Hepatocyte (in vitro differentiated cells): Measurements from ENCODE around the gene SPDEF.

Experiments used
- EZH2 ChIP-seq: fragments of 200-600 bp; sonication (generic); IDR thresholded peaks from 2 replicates; pipeline ENCODE4 v1.6.1; 2016; ENCODE audit warnings: antibody characterized with exemption, mild to moderate bottlenecking, borderline replicate concordance
- TF ChIP-seq, protein P1 (sequence below): fragments of 200-600 bp; sonication (generic); IDR thresholded peaks from 2 replicates; pipeline ENCODE4 v1.5.1; 2016; ENCODE audit warnings: antibody characterized with exemption, mild to moderate bottlenecking; ENCODE audit not compliant: poor library complexity

DNA sequence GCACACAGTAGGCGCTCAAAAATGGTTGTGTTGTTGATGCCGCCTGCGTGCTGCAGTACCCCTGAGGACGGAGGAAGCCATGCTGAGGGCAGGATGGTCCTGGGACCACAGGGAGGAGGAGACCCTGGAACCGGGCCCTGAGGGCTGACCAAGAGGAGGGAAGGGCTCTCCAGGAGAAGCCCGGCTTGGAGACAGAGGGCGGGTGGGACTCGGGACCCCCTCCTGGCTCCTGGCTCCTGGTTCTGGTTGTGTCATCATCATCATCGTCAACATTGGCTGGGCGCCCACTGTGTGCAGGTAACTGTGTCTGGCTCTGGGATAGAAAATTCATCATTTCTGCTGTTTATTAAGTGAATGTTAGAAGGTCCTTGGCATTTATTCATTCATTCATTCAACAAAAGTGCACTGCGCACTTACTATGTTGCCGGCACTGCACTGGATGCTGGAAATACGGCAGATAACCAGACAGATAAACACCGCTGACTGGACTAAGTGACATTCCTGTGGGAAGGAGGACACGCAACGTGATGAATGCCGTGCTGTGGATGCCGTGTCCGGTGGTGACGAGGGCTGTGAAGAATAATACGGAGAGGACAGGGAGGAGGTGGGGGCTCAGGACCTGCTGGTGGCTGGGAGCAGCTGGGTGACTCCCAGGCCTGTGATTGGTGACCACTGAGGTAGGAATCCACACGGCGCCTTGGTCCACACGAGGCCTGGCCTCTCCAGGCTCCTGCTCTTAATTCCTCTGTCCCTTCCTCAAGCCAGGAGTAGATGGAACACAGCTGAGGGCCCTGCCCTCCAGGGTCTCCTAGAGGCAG lies 35.3 kb downstream of the SPDEF start:
- TF ChIP-seq, protein P1, sequence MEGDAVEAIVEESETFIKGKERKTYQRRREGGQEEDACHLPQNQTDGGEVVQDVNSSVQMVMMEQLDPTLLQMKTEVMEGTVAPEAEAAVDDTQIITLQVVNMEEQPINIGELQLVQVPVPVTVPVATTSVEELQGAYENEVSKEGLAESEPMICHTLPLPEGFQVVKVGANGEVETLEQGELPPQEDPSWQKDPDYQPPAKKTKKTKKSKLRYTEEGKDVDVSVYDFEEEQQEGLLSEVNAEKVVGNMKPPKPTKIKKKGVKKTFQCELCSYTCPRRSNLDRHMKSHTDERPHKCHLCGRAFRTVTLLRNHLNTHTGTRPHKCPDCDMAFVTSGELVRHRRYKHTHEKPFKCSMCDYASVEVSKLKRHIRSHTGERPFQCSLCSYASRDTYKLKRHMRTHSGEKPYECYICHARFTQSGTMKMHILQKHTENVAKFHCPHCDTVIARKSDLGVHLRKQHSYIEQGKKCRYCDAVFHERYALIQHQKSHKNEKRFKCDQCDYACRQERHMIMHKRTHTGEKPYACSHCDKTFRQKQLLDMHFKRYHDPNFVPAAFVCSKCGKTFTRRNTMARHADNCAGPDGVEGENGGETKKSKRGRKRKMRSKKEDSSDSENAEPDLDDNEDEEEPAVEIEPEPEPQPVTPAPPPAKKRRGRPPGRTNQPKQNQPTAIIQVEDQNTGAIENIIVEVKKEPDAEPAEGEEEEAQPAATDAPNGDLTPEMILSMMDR = no peak
- no peak for TF ChIP-seq EZH2
